ENCODE data around the gene DHRSX.
"Not testable (repeated sequence)": the region's sequence is repeated elsewhere in the genome, so short reads cannot be mapped to it uniquely, and the experiment has no call there.

The DHRSX gene, protein sequence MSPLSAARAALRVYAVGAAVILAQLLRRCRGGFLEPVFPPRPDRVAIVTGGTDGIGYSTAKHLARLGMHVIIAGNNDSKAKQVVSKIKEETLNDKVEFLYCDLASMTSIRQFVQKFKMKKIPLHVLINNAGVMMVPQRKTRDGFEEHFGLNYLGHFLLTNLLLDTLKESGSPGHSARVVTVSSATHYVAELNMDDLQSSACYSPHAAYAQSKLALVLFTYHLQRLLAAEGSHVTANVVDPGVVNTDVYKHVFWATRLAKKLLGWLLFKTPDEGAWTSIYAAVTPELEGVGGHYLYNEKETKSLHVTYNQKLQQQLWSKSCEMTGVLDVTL

DNA sequence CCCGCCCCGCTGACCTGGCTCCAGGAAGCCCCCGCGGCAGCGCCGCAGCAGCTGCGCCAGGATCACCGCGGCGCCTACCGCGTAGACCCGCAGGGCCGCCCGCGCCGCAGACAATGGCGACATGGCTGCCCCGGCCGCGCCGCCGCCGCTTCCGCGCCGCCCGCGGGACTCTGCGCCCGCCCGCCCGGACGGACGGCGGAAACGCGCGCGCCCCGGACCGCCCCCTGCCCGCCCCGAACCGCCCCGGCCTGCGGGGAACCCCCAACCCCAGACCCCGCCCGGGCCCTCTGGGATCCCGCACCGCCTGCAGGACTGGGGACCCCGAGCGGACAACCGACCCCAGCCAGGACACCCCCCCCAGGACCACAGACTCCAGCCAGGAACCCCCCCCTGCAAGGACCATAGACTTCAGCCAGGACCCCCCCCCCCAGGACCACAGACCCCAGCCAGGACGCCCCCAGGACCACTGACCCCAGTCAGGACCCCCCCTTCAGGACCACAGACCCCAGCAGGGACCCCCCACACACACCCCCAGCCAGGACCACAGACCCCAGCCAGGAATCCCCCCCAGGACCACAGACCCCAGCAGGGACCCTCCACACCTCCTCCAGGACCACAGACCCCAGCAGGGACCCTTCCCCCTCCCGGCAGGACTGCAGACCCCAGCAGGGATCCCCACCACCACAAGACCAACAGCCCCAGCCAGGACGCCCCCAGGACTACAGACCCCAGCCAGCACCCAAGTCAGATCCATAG lies at the start of gene DHRSX, which contains the start of gene ZBED1:
Gene DHRSX (minus strand): TSS at position 174 of the 756 bp plus-strand sequence. CDS start 51 bp downstream, at position 123.
Gene ZBED1 (minus strand): TSS at position 174 of the 756 bp plus-strand sequence. CDS start 10,257 bp downstream, outside the sequence.
- DNase-seq, result no peak
- in situ Hi-C loops (cut with MboI; ENCODE audit: low pct_unique_long_range_greater_than_20kb, low sequenced_read_pairs), result no loop called here

DNA sequence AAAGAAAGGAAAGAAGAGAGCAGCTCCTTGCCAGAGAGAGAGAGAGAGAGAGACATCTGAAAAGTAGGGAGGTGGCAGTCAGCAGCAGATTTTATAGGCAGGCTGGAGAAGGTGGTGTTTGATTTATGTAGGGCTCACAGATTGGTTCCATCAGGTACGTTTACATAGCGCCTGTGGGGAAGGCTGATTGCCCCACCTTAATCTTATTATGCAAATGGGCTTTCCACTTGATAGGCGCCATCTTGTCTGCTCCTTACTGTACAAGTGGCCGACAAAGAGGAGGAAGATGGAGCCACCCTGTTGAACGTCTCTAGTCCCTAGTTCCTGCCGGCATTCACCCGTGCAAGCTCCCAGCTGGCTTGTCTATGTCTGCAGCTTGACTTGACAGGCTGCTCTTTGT lies 49.1 kb upstream of the DHRSX start:
- no peak for DNase-seq
- in situ Hi-C loops (cut with MboI; ENCODE audit: low pct_unique_long_range_greater_than_20kb, low sequenced_read_pairs), result no loop called here

DNA sequence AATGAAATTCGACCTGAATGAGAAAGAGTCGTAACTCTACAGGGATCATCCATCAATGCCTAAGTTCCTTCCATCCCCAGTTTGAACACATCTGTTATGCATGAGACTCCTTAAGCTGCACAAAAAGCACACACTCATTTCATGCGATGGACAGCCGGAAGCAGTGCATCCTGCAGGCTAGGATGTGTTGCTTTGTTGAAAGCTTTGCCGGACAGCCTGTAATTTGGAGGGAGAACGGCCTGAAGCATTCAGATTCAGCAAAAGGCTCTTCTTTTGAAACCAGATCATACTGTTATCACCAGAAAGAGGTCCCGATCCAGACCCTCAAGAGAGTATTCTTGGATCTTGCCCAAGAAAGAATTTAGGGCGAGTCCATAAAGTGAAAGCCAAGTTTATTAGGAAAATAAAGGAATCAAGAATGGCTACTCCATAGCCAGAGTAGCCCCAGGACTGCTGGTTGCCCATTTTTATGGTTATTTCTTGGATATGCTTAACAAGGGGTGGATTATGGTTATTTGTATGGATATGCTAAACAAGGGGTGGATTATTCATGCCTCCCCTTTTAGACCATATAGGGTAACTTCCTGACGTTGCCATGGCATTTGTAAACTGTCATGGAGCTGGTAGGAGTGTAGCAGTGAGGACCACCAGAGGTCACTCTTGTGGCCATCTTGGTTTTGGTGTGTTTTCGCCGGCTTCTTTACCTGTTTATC lies 48.1 kb upstream of the DHRSX start:
- in situ Hi-C loops (cut with MboI; ENCODE audit: low pct_unique_long_range_greater_than_20kb, low sequenced_read_pairs), result no loop called here
- no peak for DNase-seq

DNA sequence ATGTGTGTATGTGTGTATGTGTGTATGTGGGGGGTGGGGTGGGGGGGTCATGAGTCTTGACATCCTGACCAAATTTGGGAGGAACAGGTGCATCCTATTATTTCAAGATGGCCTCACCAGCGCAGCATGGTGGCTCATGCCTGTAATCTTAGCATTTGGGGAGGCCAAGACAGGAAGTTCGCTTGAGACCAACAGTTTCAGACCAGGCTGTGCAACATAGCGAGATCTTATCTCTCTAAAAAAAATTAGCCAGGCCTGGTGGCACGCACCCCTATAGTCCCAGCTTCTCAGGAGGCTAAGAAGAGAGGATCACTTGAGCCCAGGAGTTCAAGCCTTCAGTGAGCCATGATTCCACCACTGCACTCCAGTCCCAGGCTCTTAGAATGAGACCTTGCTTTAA lies 47.0 kb upstream of the DHRSX start:
- peak; percentile 74 for DNase-seq
- in situ Hi-C loops (cut with MboI; ENCODE audit: low pct_unique_long_range_greater_than_20kb, low sequenced_read_pairs), result no loop called here

GRCh38 chrX:2546496-2546895 lies 45.7 kb upstream of the DHRSX start:
- no peak for DNase-seq
- in situ Hi-C loops (cut with MboI; ENCODE audit: low pct_unique_long_range_greater_than_20kb, low sequenced_read_pairs), result no loop called here

- DNase-seq, result no peak
- in situ Hi-C loops (cut with MboI; ENCODE audit: low pct_unique_long_range_greater_than_20kb, low sequenced_read_pairs), result no loop called here
Measured at GRCh38 chrX:2545144-2545543, 44.4 kb upstream of the DHRSX start.

DNA sequence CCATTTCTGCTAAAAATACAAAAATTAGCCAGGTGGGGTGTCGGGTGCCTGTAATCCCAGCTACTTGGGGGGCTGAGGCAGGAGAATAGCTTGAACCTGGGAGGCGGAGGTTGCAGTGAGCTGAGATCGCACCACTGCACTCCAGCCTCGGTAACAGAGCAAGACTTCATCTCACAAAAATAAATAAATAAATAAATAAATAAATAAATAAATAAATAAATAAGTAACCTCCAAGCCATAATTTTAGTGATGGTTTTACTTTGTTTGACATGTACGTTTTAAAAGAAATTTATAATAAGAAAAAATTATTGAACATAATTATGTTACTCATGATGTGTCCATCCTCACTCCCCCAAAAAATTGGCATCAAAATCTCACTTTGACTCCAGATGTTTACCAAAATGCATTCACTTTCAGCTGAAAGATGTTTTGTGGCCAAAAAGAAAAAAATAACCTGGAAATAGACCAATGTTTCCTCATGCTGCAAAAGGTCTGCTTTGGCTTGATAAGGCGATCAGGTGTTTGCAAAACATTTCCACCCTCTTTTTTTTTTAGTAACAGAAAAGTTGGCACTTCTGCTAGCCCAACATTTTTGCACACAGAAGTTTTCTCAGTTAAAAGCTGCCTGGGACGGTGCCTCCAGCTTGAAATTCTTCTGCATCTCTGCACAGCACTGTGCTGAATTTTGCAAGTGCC lies 42.2 kb upstream of the DHRSX start:
- in situ Hi-C loops (cut with MboI; ENCODE audit: low pct_unique_long_range_greater_than_20kb, low sequenced_read_pairs), result no loop called here
- DNase-seq, result no peak

GRCh38 chrX:2541603-2542002 lies 40.8 kb upstream of the DHRSX start:
- DNase-seq, result no peak
- in situ Hi-C loops (cut with MboI; ENCODE audit: low pct_unique_long_range_greater_than_20kb, low sequenced_read_pairs), result no loop called here

DNA sequence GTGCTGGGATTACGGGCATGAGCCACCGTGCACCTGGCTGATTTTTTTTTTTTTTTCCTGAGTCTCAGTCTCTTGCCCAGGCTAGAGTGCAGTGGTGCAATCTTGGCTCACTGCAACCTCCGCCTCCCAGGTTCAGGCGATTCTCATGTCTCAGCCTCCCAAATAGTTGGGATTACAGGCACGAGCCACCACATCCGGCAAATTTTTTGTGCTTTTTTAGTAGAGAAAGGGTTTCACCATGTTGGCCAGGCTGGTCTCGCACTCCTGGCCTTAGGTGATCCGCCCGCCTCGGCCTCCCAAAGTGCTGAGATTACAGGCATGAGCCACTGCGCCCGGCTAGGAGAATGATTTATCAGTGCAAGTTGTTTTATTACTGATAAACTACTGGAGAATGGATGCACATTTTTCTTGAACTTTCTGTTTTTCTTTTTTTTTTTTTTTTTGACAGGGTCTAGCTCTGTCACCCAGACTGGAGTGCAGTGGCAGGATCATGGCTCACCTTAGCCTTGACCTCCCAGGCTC lies 39.7 kb upstream of the DHRSX start:
- in situ Hi-C loops (cut with MboI; ENCODE audit: low pct_unique_long_range_greater_than_20kb, low sequenced_read_pairs), result no loop called here
- no peak for DNase-seq

- in situ Hi-C loops (cut with MboI; ENCODE audit: low pct_unique_long_range_greater_than_20kb, low sequenced_read_pairs), result no loop called here
Measured at GRCh38 chrX:2539586-2539985, 38.8 kb upstream of the DHRSX start.

DNA sequence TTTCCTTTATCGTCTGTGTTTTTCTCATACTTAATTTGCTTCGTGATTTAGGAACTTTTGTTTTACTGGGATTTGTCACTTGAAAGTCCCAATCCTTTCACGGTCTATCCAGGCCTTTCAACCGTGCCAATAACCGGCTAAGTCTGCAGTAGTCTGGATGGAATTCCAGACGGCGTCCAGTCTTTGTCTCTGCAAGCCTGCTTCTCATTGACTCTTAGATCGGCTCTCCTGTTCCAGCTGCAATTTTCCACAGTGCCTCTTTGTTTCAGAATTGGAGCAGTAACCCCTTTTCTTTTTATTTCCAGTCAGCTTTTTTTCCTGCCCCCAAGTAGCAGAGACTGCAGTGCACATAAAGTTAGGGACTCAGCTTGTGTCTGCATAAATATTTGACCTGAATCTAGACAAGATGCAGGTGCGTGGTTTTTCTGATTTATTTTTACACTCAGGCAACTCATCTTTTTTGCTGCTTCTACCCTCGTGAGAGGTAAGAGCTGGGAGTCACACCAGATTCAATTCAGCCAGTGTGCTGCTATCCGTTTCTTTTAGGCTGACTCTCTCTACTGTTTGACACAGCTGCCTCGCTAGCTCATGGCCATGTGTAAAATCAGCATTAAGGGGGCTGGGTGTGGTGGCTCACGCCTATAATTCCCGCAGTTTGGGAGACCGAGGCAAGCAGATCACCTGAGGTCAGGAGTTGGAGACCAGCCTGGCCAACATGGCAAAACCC lies 37.4 kb upstream of the DHRSX start:
- DNase-seq, result no peak
- in situ Hi-C loops (cut with MboI; ENCODE audit: low pct_unique_long_range_greater_than_20kb, low sequenced_read_pairs), result no loop called here

More at GRCh38 chrX:2539586-2539985, 38.8 kb upstream of the DHRSX start:
- DNase-seq, result no peak

DNA sequence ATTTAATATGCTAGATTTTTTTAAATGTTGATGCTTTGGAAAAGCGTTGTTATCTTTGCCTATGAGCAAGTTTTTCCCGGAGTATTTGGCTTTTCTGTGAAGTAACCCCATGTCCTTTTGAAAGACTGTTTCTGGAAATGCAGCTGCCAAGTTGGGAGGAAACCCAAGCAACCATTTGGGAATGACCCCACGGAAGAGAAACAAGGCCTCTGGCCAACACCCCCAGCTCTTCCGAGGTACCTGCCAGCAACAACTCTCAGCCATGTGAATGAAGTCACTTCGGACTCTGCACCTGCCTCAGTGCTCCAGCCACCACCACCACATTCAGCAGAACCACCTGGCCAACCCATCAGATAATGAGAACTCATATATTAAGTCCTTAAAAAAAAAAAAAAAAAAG lies 36.2 kb upstream of the DHRSX start:
- DNase-seq, result no peak
- in situ Hi-C loops (cut with MboI; ENCODE audit: low pct_unique_long_range_greater_than_20kb, low sequenced_read_pairs), result no loop called here

DNA sequence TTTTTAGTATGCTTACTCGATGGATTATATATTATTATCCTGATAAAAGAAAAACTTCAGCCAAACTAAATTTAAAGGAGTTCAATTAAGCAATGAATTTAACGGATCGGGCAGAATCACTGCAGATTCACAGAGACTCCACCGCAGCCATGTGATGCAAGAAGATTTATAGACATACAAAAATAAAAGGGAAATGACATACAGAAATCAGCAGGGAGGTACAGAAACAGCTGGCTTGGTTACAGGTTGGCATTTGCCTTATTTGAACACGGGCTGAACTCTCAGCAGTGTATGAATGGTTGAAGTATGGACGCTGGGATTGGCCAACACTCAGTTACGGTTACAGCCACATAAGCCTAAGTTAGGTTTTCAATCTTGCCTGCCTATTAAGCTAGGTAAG lies 35.4 kb upstream of the DHRSX start:
- in situ Hi-C loops (cut with MboI; ENCODE audit: low pct_unique_long_range_greater_than_20kb, low sequenced_read_pairs), result no loop called here
- DNase-seq, result no peak

DNA sequence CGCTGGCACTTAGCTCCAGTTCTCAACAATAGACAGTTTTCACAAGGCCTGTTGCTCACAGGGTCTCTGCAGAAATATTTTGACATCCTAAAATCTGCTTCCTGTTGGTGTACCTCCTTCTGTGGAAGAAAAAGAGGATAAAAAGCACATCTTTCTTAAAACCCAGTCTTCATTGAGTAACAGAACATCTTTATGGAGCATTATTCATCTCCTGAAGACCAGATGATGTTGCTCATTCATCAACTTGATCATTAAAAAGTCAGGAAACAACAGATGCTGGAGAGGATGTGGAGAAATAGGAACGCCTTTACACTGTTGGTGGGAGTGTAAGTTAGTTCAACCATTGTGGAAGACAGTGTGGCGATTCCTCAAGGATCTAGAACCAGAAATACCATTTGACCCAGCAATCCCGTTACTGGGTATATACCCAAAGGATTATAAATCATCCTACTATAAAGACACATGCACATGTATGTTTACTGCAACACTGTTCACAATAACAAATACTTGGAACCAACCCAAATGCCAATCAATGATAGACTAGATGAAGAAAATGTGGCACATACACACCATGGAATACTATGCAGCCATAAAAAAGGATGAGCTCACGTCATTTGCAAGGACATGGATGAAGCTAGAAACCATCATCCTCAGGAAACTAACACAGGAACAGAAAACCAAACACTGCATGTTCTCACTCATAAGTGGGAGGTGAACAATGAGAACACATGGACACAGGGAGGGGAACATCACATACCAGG lies 33.7 kb upstream of the DHRSX start:
- DNase-seq; in situ Hi-C loops (cut with MboI; ENCODE audit: low pct_unique_long_range_greater_than_20kb, low sequenced_read_pairs): not testable (repeated sequence)

- DNase-seq, result no peak
- in situ Hi-C loops (cut with MboI; ENCODE audit: low pct_unique_long_range_greater_than_20kb, low sequenced_read_pairs), result no loop called here
Measured at GRCh38 chrX:2533424-2533823, 32.6 kb upstream of the DHRSX start.

GRCh38 chrX:2526390-2526789 lies 25.6 kb upstream of the DHRSX start:
- no peak for DNase-seq
- in situ Hi-C loops (cut with MboI; ENCODE audit: low pct_unique_long_range_greater_than_20kb, low sequenced_read_pairs), result no loop called here

DNA sequence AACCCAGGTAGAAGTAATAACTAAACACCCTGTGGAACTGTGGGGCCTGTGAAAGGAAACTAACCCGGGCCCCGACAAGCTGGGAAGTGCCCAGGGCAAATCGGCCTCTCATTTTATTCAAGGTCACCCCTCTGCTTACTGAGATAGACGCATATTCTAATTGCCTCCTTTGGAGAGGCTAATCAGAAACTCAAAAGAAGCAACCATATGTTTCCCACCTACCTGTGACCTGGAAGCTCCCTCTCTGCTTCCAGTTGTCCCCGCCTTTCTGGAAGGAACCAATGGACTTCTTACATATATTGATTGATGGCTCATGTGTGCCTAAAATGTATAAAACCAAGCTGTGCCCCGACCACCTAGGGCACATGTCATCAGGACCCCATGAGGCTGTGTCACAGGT lies 23.1 kb upstream of the DHRSX start:
- DNase-seq, result no peak
- in situ Hi-C loops (cut with MboI; ENCODE audit: low pct_unique_long_range_greater_than_20kb, low sequenced_read_pairs), result no loop called here

- peak; percentile 29 for DNase-seq
- in situ Hi-C loops (cut with MboI; ENCODE audit: low pct_unique_long_range_greater_than_20kb, low sequenced_read_pairs), result no loop called here
Measured at GRCh38 chrX:2521927-2522386, 21.2 kb upstream of the DHRSX start.
